Endothelial cell of umbilical vein (primary cell): ENCODE measurements around the gene NLGN1. TPM values are rescaled to one million over a fixed set of nuclear protein-coding genes. Genes with fewer than 3 reads are reported as not detected.

Experiments
- BruUV-seq: library from RNA; stranded (reverse); fragments of 400-500 nt; replicated peaks from 2 replicates; lab custom pipeline; 2021; lab: Mats Ljungman, UMichigan
- CTCF ChIA-PET: fragments of 300-600, 350-600 bp; sonication (Branson Sonifier 250); formaldehyde crosslinking; loops from one replicate; lab custom pipeline; 2021; ENCODE audit warnings: antibody characterized with exemption, inconsistent platforms; lab: Charles Lee
- POLR2A ChIA-PET: fragments of 300-600, 350-600 bp; sonication (Branson Sonifier 250); formaldehyde crosslinking; loops from one replicate; lab custom pipeline; 2021; ENCODE audit warnings: antibody characterized with exemption, inconsistent platforms; lab: Charles Lee
- DNase-seq: peaks from one replicate; pipeline ENCODE4 v3.0.0-alpha.2; 2011; ENCODE audit warnings: low read depth, low spot score
- FAIRE-seq: peaks from 2 replicates; lab custom pipeline; 2011; peaks lifted over from hg19 to GRCh38; lab: Jason Lieb, UNC
- H2AFZ ChIP-seq: 2 replicates; pipeline ENCODE4 v1.6.0; 2012; ENCODE audit warnings: low read depth, low read length, control low read depth, inconsistent platforms
- H3K27ac ChIP-seq: 2 replicates; pipeline ENCODE4 v1.5.1; 2011; ENCODE audit warnings: low read depth, mild to moderate bottlenecking, control low read depth, low read length, moderate library complexity; ENCODE audit not compliant: insufficient read depth
- H3K27me3 ChIP-seq, 2 experiments: 2 replicates each; pipeline versions ENCODE4 v1.6.0 to v1.6.1; 2011; ENCODE audit warnings: low read length in 2 of 2, mixed read lengths in 1 of 2; ENCODE audit not compliant: control insufficient read depth in 2 of 2, insufficient read depth in 2 of 2
- H3K36me3 ChIP-seq, 2 experiments: 2 replicates in 1 of 2; 3 replicates in 1 of 2; pipeline ENCODE4 v1.5.1; 2011; ENCODE audit warnings: low read length in 2 of 2, mild to moderate bottlenecking in 1 of 2, moderate library complexity in 1 of 2; ENCODE audit not compliant: control insufficient read depth in 2 of 2, insufficient read depth in 2 of 2; ENCODE audit errors: extremely low read depth in 1 of 2
- H3K4me1 ChIP-seq: 3 replicates; pipeline ENCODE4 v1.5.1; 2011; ENCODE audit warnings: mild to moderate bottlenecking, low read length; ENCODE audit not compliant: control insufficient read depth, insufficient read depth; ENCODE audit errors: extremely low read depth
- H3K4me2 ChIP-seq: 2 replicates; pipeline ENCODE4 v1.6.1; 2011; ENCODE audit warnings: low read length, control low read depth, mixed read lengths; ENCODE audit not compliant: insufficient read depth
- H3K4me3 ChIP-seq, 3 experiments: fragments of 200-600 bp in 1 of 3; sonication (generic), shearing (Covaris generic) in 1 of 3; replicated peaks in 1 of 3; 2 replicates each; pipeline ENCODE4 v1.5.1; 2011 to 2016; ENCODE audit warnings: control low read depth in 3 of 3, low read length in 3 of 3, mild to moderate bottlenecking in 2 of 3, inconsistent platforms in 1 of 3, low read depth in 1 of 3, moderate library complexity in 1 of 3; ENCODE audit not compliant: insufficient read depth in 1 of 3
- H3K79me2 ChIP-seq: 2 replicates; pipeline ENCODE4 v1.6.0; 2012; ENCODE audit warnings: low read length, inconsistent platforms; ENCODE audit not compliant: control insufficient read depth, insufficient read depth
- H3K9ac ChIP-seq: replicated peaks from 2 replicates; pipeline ENCODE3; 2011; ENCODE audit warnings: low read length, control low read depth; ENCODE audit not compliant: insufficient read depth; ENCODE audit errors: extremely low read depth
- H3K9me1 ChIP-seq: replicated peaks from 3 replicates; pipeline ENCODE4 v1.6.0; 2011; ENCODE audit warnings: mild to moderate bottlenecking, low read length; ENCODE audit not compliant: control insufficient read depth, insufficient read depth; ENCODE audit errors: extremely low read depth
- H3K9me3 ChIP-seq: replicated peaks from 2 replicates; pipeline ENCODE4 v1.5.1; 2012; ENCODE audit warnings: low read length, inconsistent platforms; ENCODE audit not compliant: control insufficient read depth, insufficient read depth
- H4K20me1 ChIP-seq: replicated peaks from 2 replicates; pipeline ENCODE3; 2011; ENCODE audit warnings: mild to moderate bottlenecking, low read length; ENCODE audit not compliant: control insufficient read depth, insufficient read depth; ENCODE audit errors: extremely low read depth
- EZH2 ChIP-seq: IDR thresholded peaks from 2 replicates; pipeline ENCODE4 v1.6.1; 2012; ENCODE audit warnings: borderline replicate concordance, low read depth, mild to moderate bottlenecking, moderate library complexity, low read length, inconsistent platforms; ENCODE audit not compliant: severe bottlenecking
- FOS ChIP-seq: IDR thresholded peaks from 2 replicates; pipeline ENCODE4 v1.6.1; 2011; ENCODE audit warnings: mild to moderate bottlenecking, low read length, moderate library complexity, borderline replicate concordance; ENCODE audit not compliant: insufficient read depth
- GATA2 ChIP-seq: IDR thresholded peaks from 2 replicates; pipeline ENCODE4 v1.7.0; 2011; ENCODE audit warnings: low read depth, mild to moderate bottlenecking, moderate library complexity, mixed read lengths, low read length; ENCODE audit not compliant: insufficient read length, insufficient read depth
- JUN ChIP-seq: IDR thresholded peaks from 2 replicates; pipeline ENCODE4 v1.6.1; 2011; ENCODE audit warnings: borderline replicate concordance, low read depth; ENCODE audit not compliant: insufficient read length, insufficient read depth
- MYC ChIP-seq: IDR thresholded peaks from one replicate; pipeline ENCODE4 v1.6.1; 2011; ENCODE audit warnings: mild to moderate bottlenecking, low read depth, low read length
- POLR2A ChIP-seq: IDR thresholded peaks from 2 replicates; pipeline ENCODE4 v1.6.1; 2012; ENCODE audit warnings: low read depth, mild to moderate bottlenecking, control low read depth, low read length
- POLR2AphosphoS5 ChIP-seq: IDR thresholded peaks from 2 replicates; pipeline ENCODE4 v1.6.1; 2012; ENCODE audit warnings: low read depth, mild to moderate bottlenecking, control low read depth, low read length, moderate library complexity; ENCODE audit not compliant: insufficient read depth
- dilution Hi-C: fragments of 300-500 bp; cut with MboI; formaldehyde crosslinking; loops from one replicate; pipeline ENCODE4 v1.15.0; 2019; ENCODE audit warnings: low sequenced_read_pairs; ENCODE audit not compliant: extremely low pct_ligation_motif_present
- intact Hi-C: fragments of 100-400 bp; cut with micrococcal nuclease; formaldehyde crosslinking; loops from one replicate; pipeline ENCODE4 v1.10.0; 2022
- polyA plus RNA-seq, 4 experiments: library from polyadenylated mRNA; depleted of rRNA in 3 of 4; stranded (reverse) in 3 of 4; unstranded in 1 of 4; fragments of >200 nt; gene quantifications; 2 replicates each; pipeline versions ENCODE4 v1.2.1 to v1.2.3, GENCODE V29; 2011 to 2012; ENCODE audit warnings: missing spikeins in 1 of 4
- total RNA-seq: library from RNA; stranded (reverse); gene quantifications from 2 replicates; pipeline ENCODE4 v1.2.3, GENCODE V29; 2021
- TF ChIP-seq, protein P1 (sequence below): IDR thresholded peaks from 2 replicates; pipeline ENCODE4 v1.6.1; 2011; ENCODE audit not compliant: insufficient read depth, insufficient read length
- TF ChIP-seq, protein P2 (sequence below), 2 donors: IDR thresholded peaks; 1 replicate in 1 of 2; 2 replicates in 1 of 2; pipeline ENCODE4 v1.5.1; 2011; ENCODE audit warnings: low read length in 2 of 2, mild to moderate bottlenecking in 2 of 2, moderate library complexity in 2 of 2, control low read depth in 1 of 2, inconsistent platforms in 1 of 2, low read depth in 1 of 2; ENCODE audit not compliant: insufficient read depth in 1 of 2; ENCODE audit errors: extremely low read depth in 1 of 2

Gene NLGN1
- total and polyA plus RNA-seq, 2 donors (not counting 3 experiments of a cell fraction or from before 2014, with no cell fraction given): 7.9 to 16.3 TPM

DNA sequence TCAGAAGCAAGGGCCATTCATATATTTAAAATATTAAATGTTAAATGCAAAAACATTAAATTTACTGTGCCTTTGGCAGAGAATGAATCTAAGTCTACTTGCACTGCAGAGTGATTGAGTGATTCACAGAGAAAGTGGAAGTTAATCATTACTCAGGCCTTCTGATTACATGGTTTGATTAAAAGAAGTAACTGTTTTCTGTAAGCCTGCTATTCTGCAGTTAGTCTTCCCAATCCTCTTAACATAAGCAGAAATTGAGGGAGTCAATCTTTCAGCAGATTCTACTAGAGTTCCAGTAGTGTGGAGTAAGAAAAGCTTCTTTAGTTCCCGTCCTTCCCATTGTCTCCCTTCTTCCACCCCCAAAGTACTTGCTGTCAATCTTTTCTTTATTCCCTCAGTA, 1.5 kb downstream of the NLGN1 start:
- TF ChIP-seq EZH2: no peak
- TF ChIP-seq, protein P1, sequence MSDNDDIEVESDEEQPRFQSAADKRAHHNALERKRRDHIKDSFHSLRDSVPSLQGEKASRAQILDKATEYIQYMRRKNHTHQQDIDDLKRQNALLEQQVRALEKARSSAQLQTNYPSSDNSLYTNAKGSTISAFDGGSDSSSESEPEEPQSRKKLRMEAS: no peak
- no peak for TF ChIP-seq MYC
- no peak for TF ChIP-seq POLR2A
- no peak for TF ChIP-seq FOS
- TF ChIP-seq JUN: no peak
- TF ChIP-seq POLR2AphosphoS5: no peak
- TF ChIP-seq, protein P2, sequence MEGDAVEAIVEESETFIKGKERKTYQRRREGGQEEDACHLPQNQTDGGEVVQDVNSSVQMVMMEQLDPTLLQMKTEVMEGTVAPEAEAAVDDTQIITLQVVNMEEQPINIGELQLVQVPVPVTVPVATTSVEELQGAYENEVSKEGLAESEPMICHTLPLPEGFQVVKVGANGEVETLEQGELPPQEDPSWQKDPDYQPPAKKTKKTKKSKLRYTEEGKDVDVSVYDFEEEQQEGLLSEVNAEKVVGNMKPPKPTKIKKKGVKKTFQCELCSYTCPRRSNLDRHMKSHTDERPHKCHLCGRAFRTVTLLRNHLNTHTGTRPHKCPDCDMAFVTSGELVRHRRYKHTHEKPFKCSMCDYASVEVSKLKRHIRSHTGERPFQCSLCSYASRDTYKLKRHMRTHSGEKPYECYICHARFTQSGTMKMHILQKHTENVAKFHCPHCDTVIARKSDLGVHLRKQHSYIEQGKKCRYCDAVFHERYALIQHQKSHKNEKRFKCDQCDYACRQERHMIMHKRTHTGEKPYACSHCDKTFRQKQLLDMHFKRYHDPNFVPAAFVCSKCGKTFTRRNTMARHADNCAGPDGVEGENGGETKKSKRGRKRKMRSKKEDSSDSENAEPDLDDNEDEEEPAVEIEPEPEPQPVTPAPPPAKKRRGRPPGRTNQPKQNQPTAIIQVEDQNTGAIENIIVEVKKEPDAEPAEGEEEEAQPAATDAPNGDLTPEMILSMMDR (IDR thresholded peaks at IDR 0.05; ENCODE audit: extremely low read depth in 1 of 2, insufficient read depth in 1 of 2, low read depth in 1 of 2, low read length in 2 of 2): no peak
- TF ChIP-seq GATA2: no peak
- dilution Hi-C loops: no loop called here
- Histone ChIP-seq H3K4me1 (peaks cover 34% of the 10 kb centered on the region), H4K20me1 (no peaks in the 10 kb centered on the region), H3K4me2 (peak overlapping the region; percentile 97), H3K9me3 (no peaks in the 10 kb centered on the region), H3K9me1 (no peaks in the 10 kb centered on the region), H3K27me3 (no peaks in the 10 kb centered on the region), H3K9ac (peak overlapping the region; percentile 85), H2AFZ (peak overlapping the region; percentile 70), H3K4me3 (peak overlapping the region in 2 of 3 experiments; percentile 80 to 96), H3K36me3 (no peaks in the 10 kb centered on the region), H3K79me2 (peaks cover 60% of the 10 kb centered on the region), H3K27ac (peak overlapping the region; percentile 69)
- peak; percentile 56 for DNase-seq
- intact Hi-C loops: loop anchor here (2.0 to 5.0 kb wide), 5 partner anchors 153 to 1042 kb away; no protein-coding TSS in a partner anchor
- no TSS peak for BruUV-seq
- CTCF ChIA-PET: interaction anchor here (1.4 kb wide), 1 partner anchor 13 kb away, joined by 7 read pairs; no protein-coding TSS in a partner anchor
- peak; percentile 77 for FAIRE-seq
- POLR2A ChIA-PET: no interaction called here
